SU-DHL-6 (cell line): Measurements from ENCODE around the gene FHL1.

Experiments
- EZH2phosphoT487 ChIP-seq: fragments of 200-600 bp; sonication (generic), shearing (Covaris generic); conservative IDR thresholded peaks from 2 replicates; pipeline ENCODE4 v1.6.1; 2018; ENCODE audit warnings: mild to moderate bottlenecking, antibody characterized with exemption, low read length, moderate library complexity, mixed read lengths
- TF ChIP-seq, protein P1 (sequence below): fragments of 200-600 bp; sonication (generic); IDR thresholded peaks from one replicate; pipeline ENCODE4 v1.5.1; 2017; ENCODE audit warnings: antibody characterized with exemption, mild to moderate bottlenecking, low read length, moderate library complexity; ENCODE audit not compliant: insufficient read depth, poor library complexity, severe bottlenecking

DNA sequence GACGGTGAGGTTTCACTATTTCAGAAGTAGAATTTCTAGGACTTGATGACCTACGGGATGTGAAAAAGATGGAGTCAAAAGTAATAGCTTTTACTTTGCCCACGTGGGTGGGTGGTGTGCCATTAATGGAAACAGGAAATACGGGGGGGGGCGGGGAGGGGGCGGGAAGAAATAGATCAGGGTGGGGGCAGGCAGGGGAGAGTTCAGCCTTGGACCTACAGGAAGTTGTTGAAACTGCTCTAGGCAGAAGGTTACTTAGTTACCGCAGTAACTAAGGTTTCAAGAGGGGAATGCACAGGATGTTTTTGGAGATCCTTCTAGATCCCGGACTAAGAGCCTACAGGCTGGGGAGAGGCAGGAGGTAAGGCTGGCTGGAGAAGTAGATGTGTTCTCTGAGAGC lies 3.6 kb upstream of the FHL1 start:
- TF ChIP-seq, protein P1, sequence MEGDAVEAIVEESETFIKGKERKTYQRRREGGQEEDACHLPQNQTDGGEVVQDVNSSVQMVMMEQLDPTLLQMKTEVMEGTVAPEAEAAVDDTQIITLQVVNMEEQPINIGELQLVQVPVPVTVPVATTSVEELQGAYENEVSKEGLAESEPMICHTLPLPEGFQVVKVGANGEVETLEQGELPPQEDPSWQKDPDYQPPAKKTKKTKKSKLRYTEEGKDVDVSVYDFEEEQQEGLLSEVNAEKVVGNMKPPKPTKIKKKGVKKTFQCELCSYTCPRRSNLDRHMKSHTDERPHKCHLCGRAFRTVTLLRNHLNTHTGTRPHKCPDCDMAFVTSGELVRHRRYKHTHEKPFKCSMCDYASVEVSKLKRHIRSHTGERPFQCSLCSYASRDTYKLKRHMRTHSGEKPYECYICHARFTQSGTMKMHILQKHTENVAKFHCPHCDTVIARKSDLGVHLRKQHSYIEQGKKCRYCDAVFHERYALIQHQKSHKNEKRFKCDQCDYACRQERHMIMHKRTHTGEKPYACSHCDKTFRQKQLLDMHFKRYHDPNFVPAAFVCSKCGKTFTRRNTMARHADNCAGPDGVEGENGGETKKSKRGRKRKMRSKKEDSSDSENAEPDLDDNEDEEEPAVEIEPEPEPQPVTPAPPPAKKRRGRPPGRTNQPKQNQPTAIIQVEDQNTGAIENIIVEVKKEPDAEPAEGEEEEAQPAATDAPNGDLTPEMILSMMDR: no peak
- no peak for TF ChIP-seq EZH2phosphoT487
